NCI-H1417 treated with DMSO at 0.1 percent for 48 hours (cell line): ENCODE data around the gene TNFSF13.

Experiments
- DNase-seq: peaks from one replicate; lab custom pipeline; 2025; lab: John Stamatoyannopoulos, UW

TNFSF13 gene

GRCh38 chr17:7552621-7553051 lies 5.9 kb upstream of the TNFSF13 start:
- DNase-seq, result no peak

GRCh38 chr17:7553356-7553755 lies 5.2 kb upstream of the TNFSF13 start:
- no peak for DNase-seq

- DNase-seq, result no peak
Observed at GRCh38 chr17:7555320-7555948, 3.1 kb upstream of the TNFSF13 start.

- DNase-seq, result no peak
Observed at GRCh38 chr17:7556627-7557026, 1.9 kb upstream of the TNFSF13 start.

- DNase-seq, result no peak
Observed at GRCh38 chr17:7557147-7557764, 1.3 kb upstream of the TNFSF13 start.

- DNase-seq, result no peak
Observed at GRCh38 chr17:7557775-7558543, 591 bp upstream of the TNFSF13 start.

GRCh38 chr17:7559320-7560171 lies 996 bp downstream of the TNFSF13 start:
- no peak for DNase-seq

- no peak for DNase-seq
Observed at GRCh38 chr17:7560172-7561027, 1.9 kb downstream of the TNFSF13 start.

- DNase-seq, result peak; percentile 5
Observed at GRCh38 chr17:7561028-7561575, 2.6 kb downstream of the TNFSF13 start.

- DNase-seq, result no peak
Observed at GRCh38 chr17:7561589-7562207, 3.1 kb downstream of the TNFSF13 start, which contains the start of gene SENP3. SENP3 (plus strand) TSS chr17:7561919; CDS start chr17:7563077, 1,158 bp downstream.

GRCh38 chr17:7562208-7562605 lies 3.7 kb downstream of the TNFSF13 start:
- no peak for DNase-seq

- no peak for DNase-seq
Observed at GRCh38 chr17:7563115-7563869, 4.7 kb downstream of the TNFSF13 start.

- no peak for DNase-seq
Observed at GRCh38 chr17:7569571-7569970, 11.0 kb downstream of the TNFSF13 start.

- DNase-seq, result no peak
Observed at GRCh38 chr17:7570351-7570750, 11.8 kb downstream of the TNFSF13 start.

- no peak for DNase-seq
Observed at GRCh38 chr17:7572338-7572587, 13.7 kb downstream of the TNFSF13 start.

GRCh38 chr17:7572588-7573323 lies 14.2 kb downstream of the TNFSF13 start:
- peak; percentile 85 for DNase-seq

- DNase-seq, result peak; percentile 23
Observed at GRCh38 chr17:7573324-7574080, 15.0 kb downstream of the TNFSF13 start.

- DNase-seq, result no peak
Observed at GRCh38 chr17:7574176-7574953, 15.8 kb downstream of the TNFSF13 start.
